Neural cell (in vitro differentiated cells): ENCODE measurements around the gene PRPSAP1. TPM values are rescaled to one million over a fixed set of nuclear protein-coding genes. Genes with fewer than 3 reads are reported as not detected.

Experiments used
- H2AFZ ChIP-seq: fragments of 200-600, 300-800 bp; sonication (generic), shearing (Covaris generic); 2 replicates; pipeline ENCODE4 v1.6.0; 2014; ENCODE audit warnings: low read depth, mild to moderate bottlenecking, antibody characterized with exemption, low read length, moderate library complexity
- H3F3A ChIP-seq: fragments of 200-600 bp; shearing (Covaris generic); 2 replicates; pipeline ENCODE4 v1.6.1; 2016; ENCODE audit warnings: mild to moderate bottlenecking, moderate library complexity, mixed read lengths, antibody characterized with exemption, low read length; ENCODE audit not compliant: insufficient read depth, poor library complexity, severe bottlenecking
- H3K27ac ChIP-seq: fragments of 200-600, 300-800 bp; sonication (generic), shearing (Covaris generic); 2 replicates; pipeline ENCODE4 v1.5.1; 2014; ENCODE audit warnings: mild to moderate bottlenecking, low read length, moderate library complexity
- H3K27me3 ChIP-seq: fragments of 300-800, 200-600 bp; sonication (generic), shearing (Covaris generic); 2 replicates; pipeline ENCODE4 v1.6.0; 2014; ENCODE audit warnings: mild to moderate bottlenecking, low read depth, low read length, moderate library complexity; ENCODE audit not compliant: insufficient read depth
- H3K36me3 ChIP-seq: fragments of 300-800, 200-600 bp; sonication (generic), shearing (Covaris generic); 2 replicates; pipeline ENCODE4 v1.5.1; 2014; ENCODE audit warnings: mild to moderate bottlenecking, antibody characterized with exemption, low read length, moderate library complexity; ENCODE audit not compliant: insufficient read depth
- H3K4me2 ChIP-seq: fragments of 300-800, 200-600 bp; sonication (generic), shearing (Covaris generic); 2 replicates; pipeline ENCODE4 v1.6.0; 2014; ENCODE audit warnings: mild to moderate bottlenecking, low read length
- H3K4me3 ChIP-seq: fragments of 300-800, 200-600 bp; sonication (generic), shearing (Covaris generic); 2 replicates; pipeline ENCODE4 v1.5.1; 2014; ENCODE audit warnings: mild to moderate bottlenecking, low read length, moderate library complexity
- H3K79me2 ChIP-seq: fragments of 200-600 bp; shearing (Covaris generic); replicated peaks from 2 replicates; pipeline ENCODE4 v1.6.0; 2014; ENCODE audit warnings: mild to moderate bottlenecking, low read length, moderate library complexity; ENCODE audit not compliant: insufficient read depth
- H3K9ac ChIP-seq: fragments of 300-800, 200-600 bp; sonication (generic), shearing (Covaris generic); 2 replicates; pipeline ENCODE4 v1.6.1; 2016; ENCODE audit warnings: mild to moderate bottlenecking, low read length, mixed read lengths
- H3K9me2 ChIP-seq: fragments of 200-600 bp; shearing (Covaris generic); 2 replicates; pipeline ENCODE4 v1.6.1; 2016; ENCODE audit warnings: mild to moderate bottlenecking, low read length, mixed read lengths; ENCODE audit not compliant: insufficient read depth
- H3K9me3 ChIP-seq: fragments of 200-600, 300-800 bp; sonication (generic), shearing (Covaris generic); 2 replicates; pipeline ENCODE4 v1.6.1; 2016; ENCODE audit warnings: mild to moderate bottlenecking, mixed run types, low read length, moderate library complexity, mixed read lengths
- H4K20me1 ChIP-seq: fragments of 200-600 bp; shearing (Covaris generic); 2 replicates; pipeline ENCODE4 v1.6.1; 2016; ENCODE audit warnings: mild to moderate bottlenecking, mixed run types; ENCODE audit not compliant: insufficient read depth
- EP300 ChIP-seq: fragments of 450-650 bp; conservative IDR thresholded peaks from 2 replicates; pipeline ENCODE4 v1.6.1; 2014; ENCODE audit warnings: antibody characterized with exemption, mild to moderate bottlenecking, moderate library complexity; ENCODE audit not compliant: poor library complexity, severe bottlenecking
- EZH2 ChIP-seq: fragments of 200-600, 300-800 bp; shearing (Covaris generic), sonication (generic); IDR thresholded peaks from 2 replicates; pipeline ENCODE4 v1.6.1; 2014; ENCODE audit warnings: antibody characterized with exemption, low read length, borderline replicate concordance, mild to moderate bottlenecking; ENCODE audit not compliant: insufficient read depth, poor library complexity, severe bottlenecking
- MXI1 ChIP-seq: fragments of 450-650 bp; conservative IDR thresholded peaks from 2 replicates; pipeline ENCODE4 v1.6.1; 2014; ENCODE audit warnings: antibody characterized with exemption, mild to moderate bottlenecking; ENCODE audit not compliant: poor library complexity, severe bottlenecking
- POLR2AphosphoS5 ChIP-seq: IDR thresholded peaks from 2 replicates; pipeline ENCODE4 v1.6.1; 2012
- RAD21 ChIP-seq: fragments of 450-650 bp; conservative IDR thresholded peaks from 2 replicates; pipeline ENCODE4 v1.6.1; 2014; ENCODE audit warnings: antibody characterized with exemption, mild to moderate bottlenecking, moderate library complexity
- SMC3 ChIP-seq: fragments of 450-650 bp; conservative IDR thresholded peaks from 2 replicates; pipeline ENCODE4 v1.6.1; 2014; ENCODE audit warnings: antibody characterized with exemption, mild to moderate bottlenecking, moderate library complexity; ENCODE audit not compliant: poor library complexity
- TAF1 ChIP-seq: IDR thresholded peaks from 2 replicates; pipeline ENCODE4 v1.6.1; 2012; ENCODE audit warnings: low read depth
- polyA minus RNA-seq: library from RNA; depleted of rRNA, polyadenylated mRNA; stranded (reverse); fragments of >200 nt; gene quantifications from 2 replicates; pipeline ENCODE4 v1.2.3, GENCODE V29; 2014
- polyA plus RNA-seq: library from polyadenylated mRNA; depleted of rRNA; stranded (reverse); fragments of >200 nt; gene quantifications from 2 replicates; pipeline ENCODE4 v1.2.3, GENCODE V29; 2014
- TF ChIP-seq, protein P1 (sequence below): IDR thresholded peaks from 2 replicates; pipeline ENCODE4 v1.6.1; 2012; ENCODE audit warnings: borderline replicate concordance
- TF ChIP-seq, protein P2 (sequence below): fragments of 450-650 bp; IDR thresholded peaks from 2 replicates; pipeline ENCODE4 v1.5.1; 2014; ENCODE audit warnings: antibody characterized with exemption, mild to moderate bottlenecking, moderate library complexity; ENCODE audit not compliant: poor library complexity, severe bottlenecking

PRPSAP1 gene, protein sequence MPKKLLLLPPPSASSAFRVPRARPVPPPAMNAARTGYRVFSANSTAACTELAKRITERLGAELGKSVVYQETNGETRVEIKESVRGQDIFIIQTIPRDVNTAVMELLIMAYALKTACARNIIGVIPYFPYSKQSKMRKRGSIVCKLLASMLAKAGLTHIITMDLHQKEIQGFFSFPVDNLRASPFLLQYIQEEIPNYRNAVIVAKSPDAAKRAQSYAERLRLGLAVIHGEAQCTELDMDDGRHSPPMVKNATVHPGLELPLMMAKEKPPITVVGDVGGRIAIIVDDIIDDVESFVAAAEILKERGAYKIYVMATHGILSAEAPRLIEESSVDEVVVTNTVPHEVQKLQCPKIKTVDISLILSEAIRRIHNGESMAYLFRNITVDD
- polyA plus RNA-seq = 73.8 and 88.0 TPM in 2 replicates
- polyA minus RNA-seq = 79.0 and 82.5 TPM in 2 replicates

DNA sequence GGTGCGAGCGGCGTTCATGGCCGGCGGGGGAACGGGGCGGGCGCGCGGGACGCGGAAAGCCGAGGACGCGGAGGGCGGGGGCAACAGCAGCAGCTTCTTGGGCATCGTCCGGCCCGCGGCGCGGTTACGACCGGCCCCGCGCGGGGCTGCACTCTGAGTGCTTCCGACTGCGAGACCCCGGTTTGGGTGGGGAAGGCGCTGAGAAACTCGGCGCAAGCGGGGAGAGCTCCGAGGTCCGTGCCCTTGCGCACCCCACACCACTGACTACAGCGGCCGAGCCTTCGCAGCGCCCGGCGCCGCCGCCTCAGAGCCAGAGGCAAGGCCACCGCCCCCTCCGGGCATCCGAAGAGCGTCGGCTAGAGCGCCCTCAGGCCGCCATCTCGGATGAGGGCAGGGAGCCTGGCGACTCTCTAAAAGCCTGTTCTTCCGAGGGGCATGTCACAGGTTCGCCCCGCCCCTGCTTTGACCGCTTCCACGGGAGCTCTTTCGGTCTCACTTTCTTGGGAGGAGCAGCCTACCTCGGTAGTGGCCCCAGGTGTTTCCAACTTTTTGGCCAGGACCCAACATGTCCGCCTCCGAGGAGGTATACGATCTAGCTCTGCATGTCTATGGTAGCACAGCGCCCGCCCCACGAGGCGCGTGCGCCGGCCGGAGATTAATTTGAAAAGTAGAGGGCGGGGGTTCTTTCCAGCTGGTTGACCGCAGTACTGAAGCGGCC, at the start of gene PRPSAP1:
Gene PRPSAP1, minus strand, starts transcription at position 318 of the 718 bp plus-strand sequence. Its CDS starts 213 bp downstream, at position 105.
- H2AFZ ChIP-seq = peak within 1 kb of the TSS; percentile 89
- H4K20me1 ChIP-seq = no peaks in the 10 kb centered on the region
- no peaks in the 10 kb centered on the region for H3F3A ChIP-seq
- H3K9me3 ChIP-seq = no peaks in the 10 kb centered on the region
- no peaks in the 10 kb centered on the region for H3K9me2 ChIP-seq
- no peaks in the 10 kb centered on the region for H3K36me3 ChIP-seq
- peak within 1 kb of the TSS; percentile 82 for H3K9ac ChIP-seq
- peaks cover 9% of the 10 kb centered on the region for H3K79me2 ChIP-seq
- no peak for TF ChIP-seq SMC3
- TF ChIP-seq POLR2AphosphoS5 = peak; percentile 84
- TF ChIP-seq, protein P1, sequence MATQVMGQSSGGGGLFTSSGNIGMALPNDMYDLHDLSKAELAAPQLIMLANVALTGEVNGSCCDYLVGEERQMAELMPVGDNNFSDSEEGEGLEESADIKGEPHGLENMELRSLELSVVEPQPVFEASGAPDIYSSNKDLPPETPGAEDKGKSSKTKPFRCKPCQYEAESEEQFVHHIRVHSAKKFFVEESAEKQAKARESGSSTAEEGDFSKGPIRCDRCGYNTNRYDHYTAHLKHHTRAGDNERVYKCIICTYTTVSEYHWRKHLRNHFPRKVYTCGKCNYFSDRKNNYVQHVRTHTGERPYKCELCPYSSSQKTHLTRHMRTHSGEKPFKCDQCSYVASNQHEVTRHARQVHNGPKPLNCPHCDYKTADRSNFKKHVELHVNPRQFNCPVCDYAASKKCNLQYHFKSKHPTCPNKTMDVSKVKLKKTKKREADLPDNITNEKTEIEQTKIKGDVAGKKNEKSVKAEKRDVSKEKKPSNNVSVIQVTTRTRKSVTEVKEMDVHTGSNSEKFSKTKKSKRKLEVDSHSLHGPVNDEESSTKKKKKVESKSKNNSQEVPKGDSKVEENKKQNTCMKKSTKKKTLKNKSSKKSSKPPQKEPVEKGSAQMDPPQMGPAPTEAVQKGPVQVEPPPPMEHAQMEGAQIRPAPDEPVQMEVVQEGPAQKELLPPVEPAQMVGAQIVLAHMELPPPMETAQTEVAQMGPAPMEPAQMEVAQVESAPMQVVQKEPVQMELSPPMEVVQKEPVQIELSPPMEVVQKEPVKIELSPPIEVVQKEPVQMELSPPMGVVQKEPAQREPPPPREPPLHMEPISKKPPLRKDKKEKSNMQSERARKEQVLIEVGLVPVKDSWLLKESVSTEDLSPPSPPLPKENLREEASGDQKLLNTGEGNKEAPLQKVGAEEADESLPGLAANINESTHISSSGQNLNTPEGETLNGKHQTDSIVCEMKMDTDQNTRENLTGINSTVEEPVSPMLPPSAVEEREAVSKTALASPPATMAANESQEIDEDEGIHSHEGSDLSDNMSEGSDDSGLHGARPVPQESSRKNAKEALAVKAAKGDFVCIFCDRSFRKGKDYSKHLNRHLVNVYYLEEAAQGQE = peak; percentile 35
- TF ChIP-seq RAD21 = peak; percentile 42
- TF ChIP-seq, protein P2, sequence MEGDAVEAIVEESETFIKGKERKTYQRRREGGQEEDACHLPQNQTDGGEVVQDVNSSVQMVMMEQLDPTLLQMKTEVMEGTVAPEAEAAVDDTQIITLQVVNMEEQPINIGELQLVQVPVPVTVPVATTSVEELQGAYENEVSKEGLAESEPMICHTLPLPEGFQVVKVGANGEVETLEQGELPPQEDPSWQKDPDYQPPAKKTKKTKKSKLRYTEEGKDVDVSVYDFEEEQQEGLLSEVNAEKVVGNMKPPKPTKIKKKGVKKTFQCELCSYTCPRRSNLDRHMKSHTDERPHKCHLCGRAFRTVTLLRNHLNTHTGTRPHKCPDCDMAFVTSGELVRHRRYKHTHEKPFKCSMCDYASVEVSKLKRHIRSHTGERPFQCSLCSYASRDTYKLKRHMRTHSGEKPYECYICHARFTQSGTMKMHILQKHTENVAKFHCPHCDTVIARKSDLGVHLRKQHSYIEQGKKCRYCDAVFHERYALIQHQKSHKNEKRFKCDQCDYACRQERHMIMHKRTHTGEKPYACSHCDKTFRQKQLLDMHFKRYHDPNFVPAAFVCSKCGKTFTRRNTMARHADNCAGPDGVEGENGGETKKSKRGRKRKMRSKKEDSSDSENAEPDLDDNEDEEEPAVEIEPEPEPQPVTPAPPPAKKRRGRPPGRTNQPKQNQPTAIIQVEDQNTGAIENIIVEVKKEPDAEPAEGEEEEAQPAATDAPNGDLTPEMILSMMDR = peak; percentile 60
- peak; percentile 53 for TF ChIP-seq EP300
- TF ChIP-seq TAF1 = peak; percentile 64
- TF ChIP-seq EZH2 = no peak
- TF ChIP-seq MXI1 = peak; percentile 81
- H3K27ac ChIP-seq = peak within 1 kb of the TSS; percentile 78
- H3K27me3 ChIP-seq = no peaks in the 10 kb centered on the region
- H3K4me3 ChIP-seq = peak within 1 kb of the TSS; percentile 98
- peak within 1 kb of the TSS; percentile 80 for H3K4me2 ChIP-seq

DNA sequence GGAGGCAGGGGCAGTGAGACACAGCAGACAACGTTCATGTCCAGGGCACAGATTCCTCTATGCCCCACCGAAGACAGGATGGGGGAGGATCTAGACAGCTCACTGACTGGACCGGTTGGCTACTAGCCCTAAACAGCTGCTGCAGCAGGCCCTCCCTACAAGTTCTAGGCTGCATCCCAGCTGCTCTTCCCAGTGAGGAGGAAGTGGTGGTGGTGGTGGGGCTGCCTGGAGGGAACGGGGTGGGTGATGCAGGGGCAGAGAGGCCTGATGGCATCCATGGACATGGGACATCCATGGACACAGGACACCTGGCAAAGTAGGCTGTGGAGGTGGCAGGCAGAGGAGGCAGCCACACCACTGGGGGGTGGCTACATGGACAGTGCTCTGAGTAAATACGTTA, 49.0 kb upstream of the PRPSAP1 start:
- H3K36me3 ChIP-seq = peaks cover 2% of the 10 kb centered on the region

More for the DNA sequence above, 49.0 kb upstream of the PRPSAP1 start:
- H3K4me2 ChIP-seq = no peak overlapping the region
- no peaks in the 10 kb centered on the region for H3K9me3 ChIP-seq
- no peaks in the 10 kb centered on the region for H3F3A ChIP-seq
- H3K9me2 ChIP-seq = no peaks in the 10 kb centered on the region
- no peaks in the 10 kb centered on the region for H3K27me3 ChIP-seq
- H3K79me2 ChIP-seq = peaks cover 3% of the 10 kb centered on the region
- H3K9ac ChIP-seq = no peak overlapping the region
- H2AFZ ChIP-seq = no peak overlapping the region
- TF ChIP-seq SMC3 = no peak
- no peak for TF ChIP-seq POLR2AphosphoS5
- TF ChIP-seq EZH2 = no peak
- no peak for TF ChIP-seq MXI1
- no peak for TF ChIP-seq TAF1
- TF ChIP-seq, protein P1 = no peak
- no peak for TF ChIP-seq RAD21
- TF ChIP-seq, protein P2 = no peak
- no peak for TF ChIP-seq EP300
- H3K27ac ChIP-seq = no peak overlapping the region
- H3K4me3 ChIP-seq = no peak overlapping the region
- no peaks in the 10 kb centered on the region for H4K20me1 ChIP-seq
